ENCODE data around the gene DDX10.
"Not testable (repeated sequence)": the region's sequence is repeated elsewhere in the genome, so short reads cannot be mapped to it uniquely, and the experiment has no call there.

Gene DDX10

GRCh38 chr11:108718466-108718865 is 53.6 kb downstream of the DDX10 start:
- H3K9me3 ChIP-seq (ENCODE audit: control insufficient read depth in 1 of 2, low read length in 2 of 2): no peaks in the 10 kb centered on the region
- no peak overlapping the region for H3K27ac ChIP-seq (ENCODE audit: low read length)
- peaks cover 13 to 18% of the 10 kb centered on the region in 2 donors for H3K36me3 ChIP-seq (ENCODE audit: control insufficient read depth in 1 of 2, insufficient read depth in 2 of 2, low read length in 2 of 2)
- H3K27me3 ChIP-seq (ENCODE audit: low read depth, low read length): no peaks in the 10 kb centered on the region
- no peak overlapping the region for H3K4me3 ChIP-seq (ENCODE audit: low read depth in 1 of 2, low read length in 2 of 2)
- no peaks in the 10 kb centered on the region for H3K4me1 ChIP-seq (ENCODE audit: control insufficient read depth in 1 of 2, insufficient read depth in 2 of 2, low read length in 2 of 2)

- Histone ChIP-seq H3K9me3 (ENCODE audit: control insufficient read depth in 1 of 2, low read length in 2 of 2) (no peaks in the 10 kb centered on the region), H3K27me3 (ENCODE audit: low read depth, low read length) (no peaks in the 10 kb centered on the region), H3K4me3 (ENCODE audit: low read depth in 1 of 2, low read length in 2 of 2) (no peak overlapping the region), H3K4me1 (ENCODE audit: control insufficient read depth in 1 of 2, insufficient read depth in 2 of 2, low read length in 2 of 2) (no peaks in the 10 kb centered on the region), H3K36me3 (ENCODE audit: control insufficient read depth in 1 of 2, insufficient read depth in 2 of 2, low read length in 2 of 2) (peaks cover 10 to 28% of the 10 kb centered on the region in 2 donors), H3K27ac (ENCODE audit: low read length) (no peak overlapping the region)
Measured at GRCh38 chr11:108724974-108725689, 60.3 kb downstream of the DDX10 start.

- no peaks in the 10 kb centered on the region for H3K4me1 ChIP-seq (ENCODE audit: control insufficient read depth in 1 of 2, insufficient read depth in 2 of 2, low read length in 2 of 2)
- no peak overlapping the region for H3K27ac ChIP-seq (ENCODE audit: low read length)
- H3K9me3 ChIP-seq (ENCODE audit: control insufficient read depth in 1 of 2, low read length in 2 of 2): no peaks in the 10 kb centered on the region
Measured at GRCh38 chr11:108726077-108726800, 61.4 kb downstream of the DDX10 start.

GRCh38 chr11:108727665-108728064 is 62.8 kb downstream of the DDX10 start:
- Histone ChIP-seq H3K27ac (ENCODE audit: low read length) (no peak overlapping the region), H3K36me3 (ENCODE audit: control insufficient read depth in 1 of 2, insufficient read depth in 2 of 2, low read length in 2 of 2) (peaks cover 6 to 26% of the 10 kb centered on the region in 2 donors), H3K4me3 (ENCODE audit: low read depth in 1 of 2, low read length in 2 of 2) (no peak overlapping the region), H3K4me1 (ENCODE audit: control insufficient read depth in 1 of 2, insufficient read depth in 2 of 2, low read length in 2 of 2) (no peaks in the 10 kb centered on the region), H3K27me3 (ENCODE audit: low read depth, low read length) (no peaks in the 10 kb centered on the region), H3K9me3 (ENCODE audit: control insufficient read depth in 1 of 2, low read length in 2 of 2) (no peaks in the 10 kb centered on the region)

More at GRCh38 chr11:108726077-108726800, 61.4 kb downstream of the DDX10 start:
- H3K4me3 ChIP-seq (ENCODE audit: low read depth in 1 of 2, low read length in 2 of 2): no peak overlapping the region
- peaks cover 6 to 28% of the 10 kb centered on the region in 2 donors for H3K36me3 ChIP-seq (ENCODE audit: control insufficient read depth in 1 of 2, insufficient read depth in 2 of 2, low read length in 2 of 2)
- no peaks in the 10 kb centered on the region for H3K27me3 ChIP-seq (ENCODE audit: low read depth, low read length)

- Histone ChIP-seq H3K4me1 (ENCODE audit: control insufficient read depth in 1 of 2, insufficient read depth in 2 of 2, low read length in 2 of 2) (no peaks in the 10 kb centered on the region), H3K36me3 (ENCODE audit: control insufficient read depth in 1 of 2, insufficient read depth in 2 of 2, low read length in 2 of 2) (peaks cover 0 to 17% of the 10 kb centered on the region in 2 donors), H3K27ac (ENCODE audit: low read length) (no peak overlapping the region), H3K27me3 (ENCODE audit: low read depth, low read length) (no peaks in the 10 kb centered on the region), H3K9me3 (ENCODE audit: control insufficient read depth in 1 of 2, low read length in 2 of 2) (no peaks in the 10 kb centered on the region), H3K4me3 (ENCODE audit: low read depth in 1 of 2, low read length in 2 of 2) (no peak overlapping the region)
Measured at GRCh38 chr11:108729227-108729871, 64.5 kb downstream of the DDX10 start.

GRCh38 chr11:108732395-108732794 is 67.5 kb downstream of the DDX10 start:
- H3K36me3 ChIP-seq (ENCODE audit: control insufficient read depth in 1 of 2, insufficient read depth in 2 of 2, low read length in 2 of 2): peaks cover 0 to 7% of the 10 kb centered on the region in 2 donors
- H3K27ac ChIP-seq (ENCODE audit: low read length): no peak overlapping the region
- H3K4me3 ChIP-seq (ENCODE audit: low read depth in 1 of 2, low read length in 2 of 2): no peak overlapping the region
- H3K4me1 ChIP-seq (ENCODE audit: control insufficient read depth in 1 of 2, insufficient read depth in 2 of 2, low read length in 2 of 2): no peaks in the 10 kb centered on the region
- no peaks in the 10 kb centered on the region for H3K27me3 ChIP-seq (ENCODE audit: low read depth, low read length)
- no peaks in the 10 kb centered on the region for H3K9me3 ChIP-seq (ENCODE audit: control insufficient read depth in 1 of 2, low read length in 2 of 2)

- Histone ChIP-seq H3K9me3 (ENCODE audit: control insufficient read depth in 1 of 2, low read length in 2 of 2) (no peaks in the 10 kb centered on the region), H3K4me1 (ENCODE audit: control insufficient read depth in 1 of 2, insufficient read depth in 2 of 2, low read length in 2 of 2) (no peaks in the 10 kb centered on the region), H3K27me3 (ENCODE audit: low read depth, low read length) (no peaks in the 10 kb centered on the region), H3K27ac (ENCODE audit: low read length) (no peak overlapping the region), H3K4me3 (ENCODE audit: low read depth in 1 of 2, low read length in 2 of 2) (no peak overlapping the region), H3K36me3 (ENCODE audit: control insufficient read depth in 1 of 2, insufficient read depth in 2 of 2, low read length in 2 of 2) (peaks cover 0 to 7% of the 10 kb centered on the region in 2 donors)
Measured at GRCh38 chr11:108733479-108734116, 68.7 kb downstream of the DDX10 start.

- no peaks in the 10 kb centered on the region for H3K9me3 ChIP-seq (ENCODE audit: control insufficient read depth in 1 of 2, low read length in 2 of 2)
- H3K36me3 ChIP-seq (ENCODE audit: control insufficient read depth in 1 of 2, insufficient read depth in 2 of 2, low read length in 2 of 2): peaks cover 0 to 3% of the 10 kb centered on the region in 2 donors
- no peak overlapping the region for H3K4me3 ChIP-seq (ENCODE audit: low read depth in 1 of 2, low read length in 2 of 2)
- H3K27ac ChIP-seq (ENCODE audit: low read length): no peak overlapping the region
- H3K27me3 ChIP-seq (ENCODE audit: low read depth, low read length): no peaks in the 10 kb centered on the region
- H3K4me1 ChIP-seq (ENCODE audit: control insufficient read depth in 1 of 2, insufficient read depth in 2 of 2, low read length in 2 of 2): no peaks in the 10 kb centered on the region
Measured at GRCh38 chr11:108734283-108734682, 69.4 kb downstream of the DDX10 start.

- no peaks in the 10 kb centered on the region for H3K36me3 ChIP-seq (ENCODE audit: control insufficient read depth in 1 of 2, insufficient read depth in 2 of 2, low read length in 2 of 2)
- no peaks in the 10 kb centered on the region for H3K9me3 ChIP-seq (ENCODE audit: control insufficient read depth in 1 of 2, low read length in 2 of 2)
- no peak overlapping the region for H3K4me3 ChIP-seq (ENCODE audit: low read depth in 1 of 2, low read length in 2 of 2)
- H3K27me3 ChIP-seq (ENCODE audit: low read depth, low read length): no peaks in the 10 kb centered on the region
- no peaks in the 10 kb centered on the region for H3K4me1 ChIP-seq (ENCODE audit: control insufficient read depth in 1 of 2, insufficient read depth in 2 of 2, low read length in 2 of 2)
- H3K27ac ChIP-seq (ENCODE audit: low read length): no peak overlapping the region
Measured at GRCh38 chr11:108734956-108735559, 70.2 kb downstream of the DDX10 start.

GRCh38 chr11:108740132-108740531 is 75.3 kb downstream of the DDX10 start:
- not testable (repeated sequence) for H3K4me3 ChIP-seq (ENCODE audit: low read depth in 1 of 2, low read length in 2 of 2); H3K9me3 ChIP-seq (ENCODE audit: control insufficient read depth in 1 of 2, low read length in 2 of 2); H3K27ac ChIP-seq (ENCODE audit: low read length); H3K4me1 ChIP-seq (ENCODE audit: control insufficient read depth in 1 of 2, insufficient read depth in 2 of 2, low read length in 2 of 2); H3K27me3 ChIP-seq (ENCODE audit: low read depth, low read length); H3K36me3 ChIP-seq (ENCODE audit: control insufficient read depth in 1 of 2, insufficient read depth in 2 of 2, low read length in 2 of 2)

GRCh38 chr11:108743851-108744250 is 79.0 kb downstream of the DDX10 start:
- Histone ChIP-seq H3K4me3 (ENCODE audit: low read depth in 1 of 2, low read length in 2 of 2) (no peak overlapping the region), H3K9me3 (ENCODE audit: control insufficient read depth in 1 of 2, low read length in 2 of 2) (no peaks in the 10 kb centered on the region), H3K27me3 (ENCODE audit: low read depth, low read length) (no peaks in the 10 kb centered on the region), H3K4me1 (ENCODE audit: control insufficient read depth in 1 of 2, insufficient read depth in 2 of 2, low read length in 2 of 2) (peaks cover 0 to 4% of the 10 kb centered on the region in 2 donors), H3K27ac (ENCODE audit: low read length) (no peak overlapping the region), H3K36me3 (ENCODE audit: control insufficient read depth in 1 of 2, insufficient read depth in 2 of 2, low read length in 2 of 2) (peaks cover 0 to 3% of the 10 kb centered on the region in 2 donors)

All from muscle layer of duodenum (tissue), 2 donors.